Uterus (tissue), 4 donors: ENCODE results near the gene MICAL3. TPM values are rescaled to one million over a fixed set of nuclear protein-coding genes. Genes with fewer than 3 reads are reported as not detected.

Experiments
- DNase-seq, 2 donors: peaks; one replicate each; pipeline ENCODE4 v3.0.0-alpha.2; 2019 to 2020
- H3K27ac ChIP-seq, 2 donors: fragments of 200-600 bp; sonication (generic); 1 replicate in 1 of 2; 2 replicates in 1 of 2; pipeline ENCODE4 v1.5.1; 2016 to 2018
- H3K27me3 ChIP-seq, 2 donors: fragments of 200-600 bp; sonication (generic); one replicate each; pipeline ENCODE4 v1.5.1; 2018 to 2019; ENCODE audit warnings: control low read depth in 1 of 2
- H3K36me3 ChIP-seq, 2 donors: fragments of 200-600 bp; sonication (generic); one replicate each; pipeline ENCODE4 v1.5.1; 2019; ENCODE audit warnings: control low read depth in 1 of 2
- H3K4me1 ChIP-seq, 2 donors: fragments of 200-600 bp; sonication (generic); one replicate each; pipeline ENCODE4 v1.5.1; 2018 to 2019; ENCODE audit warnings: control low read depth in 1 of 2
- H3K4me3 ChIP-seq, 2 donors: fragments of 200-600 bp; sonication (generic); 1 replicate in 1 of 2; 2 replicates in 1 of 2; pipeline ENCODE4 v1.5.1; 2018 to 2019; ENCODE audit warnings: mild to moderate bottlenecking in 1 of 2
- H3K9me3 ChIP-seq, 2 donors: fragments of 200-600 bp; sonication (generic); one replicate each; pipeline ENCODE4 v1.5.1; 2019; ENCODE audit warnings: control low read depth in 1 of 2
- POLR2A ChIP-seq, 2 donors: fragments of 450-650 bp; IDR thresholded peaks; one replicate each; pipeline ENCODE4 v1.6.1; 2016; ENCODE audit warnings: antibody characterized with exemption in 2 of 2, mild to moderate bottlenecking in 1 of 2, moderate library complexity in 1 of 2
- intact Hi-C: fragments of 100-400 bp; cut with DNase I; formaldehyde crosslinking; loops from one replicate; pipeline ENCODE4 v1.15.1; 2023; ENCODE audit warnings: low total_unique reads
- microRNA counts, 2 donors: library from miRNA; unstranded; fragments of <30 nt; microRNA quantifications; one replicate each; lab custom pipeline; 2016 to 2017
- microRNA-seq: library from miRNA; unstranded; fragments of <30 nt; microRNA quantifications from one replicate; pipeline ENCODE4, GENCODE V29; 2016; ENCODE audit warnings: borderline microRNAs expressed, borderline replicate concordance
- small RNA-seq: library from RNA; depleted of rRNA; stranded (forward); fragments of <200 nt; gene quantifications from one replicate; pipeline ENCODE3, GENCODE V24; 2016
- total RNA-seq, 4 donors: library from RNA; depleted of rRNA in 3 of 4; stranded (reverse); fragments of >200 nt in 3 of 4; gene quantifications; one replicate each; pipeline versions ENCODE4 v1.1.0 to v1.2.4, GENCODE V29; 2014 to 2023
- TF ChIP-seq, protein P1 (sequence below), 4 experiments: fragments of 200-600 bp in 2 of 4; fragments of 450-650 bp in 2 of 4; sonication (generic) in 2 of 4; IDR thresholded peaks; one replicate each; pipeline ENCODE4 v1.5.1; 2016 to 2019; ENCODE audit warnings: antibody characterized with exemption in 4 of 4, mild to moderate bottlenecking in 2 of 4, moderate library complexity in 1 of 4
- donor health status: DM: yes; HTN: yes; CAD: no.

The MICAL3 gene
- total RNA-seq, 4 donors from 2014 or later: 13.5 to 167 (median 47.2) TPM

- Histone ChIP-seq H3K4me1 (no peaks in the 10 kb centered on the region), H3K27ac (no peak overlapping the region), H3K36me3 (no peaks in the 10 kb centered on the region), H3K4me3 (no peak overlapping the region), H3K27me3 (no peaks in the 10 kb centered on the region), H3K9me3 (no peaks in the 10 kb centered on the region)
- TF ChIP-seq POLR2A (IDR thresholded peaks at IDR 0.05): no peak
- TF ChIP-seq, protein P1, sequence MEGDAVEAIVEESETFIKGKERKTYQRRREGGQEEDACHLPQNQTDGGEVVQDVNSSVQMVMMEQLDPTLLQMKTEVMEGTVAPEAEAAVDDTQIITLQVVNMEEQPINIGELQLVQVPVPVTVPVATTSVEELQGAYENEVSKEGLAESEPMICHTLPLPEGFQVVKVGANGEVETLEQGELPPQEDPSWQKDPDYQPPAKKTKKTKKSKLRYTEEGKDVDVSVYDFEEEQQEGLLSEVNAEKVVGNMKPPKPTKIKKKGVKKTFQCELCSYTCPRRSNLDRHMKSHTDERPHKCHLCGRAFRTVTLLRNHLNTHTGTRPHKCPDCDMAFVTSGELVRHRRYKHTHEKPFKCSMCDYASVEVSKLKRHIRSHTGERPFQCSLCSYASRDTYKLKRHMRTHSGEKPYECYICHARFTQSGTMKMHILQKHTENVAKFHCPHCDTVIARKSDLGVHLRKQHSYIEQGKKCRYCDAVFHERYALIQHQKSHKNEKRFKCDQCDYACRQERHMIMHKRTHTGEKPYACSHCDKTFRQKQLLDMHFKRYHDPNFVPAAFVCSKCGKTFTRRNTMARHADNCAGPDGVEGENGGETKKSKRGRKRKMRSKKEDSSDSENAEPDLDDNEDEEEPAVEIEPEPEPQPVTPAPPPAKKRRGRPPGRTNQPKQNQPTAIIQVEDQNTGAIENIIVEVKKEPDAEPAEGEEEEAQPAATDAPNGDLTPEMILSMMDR (IDR thresholded peaks at IDR 0.05): no peak
- intact Hi-C loops: no loop called here
- no peak for DNase-seq
Measured at GRCh38 chr22:17741866-17742526, 282.4 kb downstream of the MICAL3 start.

- TF ChIP-seq, protein P1 (IDR thresholded peaks at IDR 0.05): no peak
- intact Hi-C loops: no loop called here
- no peak for DNase-seq
Measured at GRCh38 chr22:17739196-17739975, 285.0 kb downstream of the MICAL3 start.

GRCh38 chr22:17738386-17739128 lies 285.8 kb downstream of the MICAL3 start:
- H3K9me3 ChIP-seq: no peaks in the 10 kb centered on the region
- TF ChIP-seq, protein P1 (IDR thresholded peaks at IDR 0.05): no peak
- TF ChIP-seq POLR2A (IDR thresholded peaks at IDR 0.05): no peak
- H3K36me3 ChIP-seq: no peaks in the 10 kb centered on the region
- H3K4me3 ChIP-seq: no peak overlapping the region
- intact Hi-C loops: no loop called here
- no peaks in the 10 kb centered on the region for H3K4me1 ChIP-seq
- H3K27ac ChIP-seq: no peak overlapping the region
- no peaks in the 10 kb centered on the region for H3K27me3 ChIP-seq
- no peak for DNase-seq

More at GRCh38 chr22:17739196-17739975, 285.0 kb downstream of the MICAL3 start:
- no peaks in the 10 kb centered on the region for H3K9me3 ChIP-seq
- no peak overlapping the region for H3K4me3 ChIP-seq
- no peak overlapping the region for H3K27ac ChIP-seq
- H3K27me3 ChIP-seq: no peaks in the 10 kb centered on the region
- H3K4me1 ChIP-seq: no peaks in the 10 kb centered on the region
- no peaks in the 10 kb centered on the region for H3K36me3 ChIP-seq

MicroRNAs encoded within 50 kb of the gene (microRNA counts, 767-probe panel; counts per million panel counts)
- microRNA hsa-miR-648 (lab: Ali Mortazavi, UCI): 0 counts per million in 2 donors

Small RNA genes within 50 kb of the gene (microRNA-seq; reads per million reads assigned to microRNA genes)
- gene MIR3198-1 (not detected), gene MIR648 (not detected)

Small RNA genes within 50 kb of the gene (small RNA-seq; reads per million reads assigned to genes)
- gene MIR3198-1: not detected
- gene MIR648: not detected

Other genes starting within 250 kb of the MICAL3 start
- gene PEX26, start 53.4 kb upstream of the MICAL3 start, total RNA-seq: 10 to 100 TPM; 28.2 to 36.1 (median 31.2) TPM
- 10 to 100 TPM in 1 of 4 donors, 1 to 10 TPM in 1, under 1 TPM in 1, not detected in 1; 0.90 to 14.6 (median 2.2) TPM for gene TUBA8, start 86.2 kb upstream of the MICAL3 start, total RNA-seq
- gene USP18, start 125.6 kb upstream of the MICAL3 start, total RNA-seq: 10 to 100 TPM in 1 of 4 donors, 1 to 10 TPM in 3; 5.4 to 16.2 (median 7.0) TPM